ENCODE data around the gene SUPT3H.
"Not testable (repeated sequence)": the region's sequence is repeated elsewhere in the genome, so short reads cannot be mapped to it uniquely, and the experiment has no call there.

SUPT3H gene

DNA sequence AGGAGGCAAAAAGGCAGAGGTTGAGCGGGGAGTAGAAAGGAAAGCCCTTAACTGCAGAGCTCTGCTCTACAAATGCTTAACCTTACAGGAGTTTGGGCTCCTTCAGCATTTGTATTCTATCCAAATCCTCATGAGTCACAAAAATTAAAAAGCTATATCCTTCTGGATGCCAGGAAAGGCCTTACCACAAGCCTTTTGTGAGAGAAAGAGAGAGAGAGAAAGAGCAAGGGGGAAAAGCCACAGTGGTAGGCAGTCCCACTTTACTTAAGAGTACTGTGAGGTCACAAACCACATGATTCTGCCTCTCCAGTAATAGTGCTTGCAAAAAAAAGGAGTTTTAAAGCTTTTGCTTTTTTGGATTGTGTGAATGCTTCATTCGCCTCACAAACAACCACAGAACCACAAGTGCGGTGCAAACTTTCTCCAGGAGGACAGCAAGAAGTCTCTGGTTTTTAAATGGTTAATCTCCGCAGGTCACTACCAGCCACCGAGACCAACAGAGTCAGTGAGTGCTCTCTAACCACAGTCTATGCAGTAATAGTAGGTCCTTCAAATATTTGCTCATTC is 49.7 kb downstream of the SUPT3H start, which contains the start of gene RUNX2:
RUNX2 (plus strand) TSS at position 375 of the 567 bp plus-strand sequence. CDS start 397 bp downstream, outside the sequence.
- in situ Hi-C loops (cut with MboI; ENCODE audit: low sequenced_read_pairs): no loop called here

DNA sequence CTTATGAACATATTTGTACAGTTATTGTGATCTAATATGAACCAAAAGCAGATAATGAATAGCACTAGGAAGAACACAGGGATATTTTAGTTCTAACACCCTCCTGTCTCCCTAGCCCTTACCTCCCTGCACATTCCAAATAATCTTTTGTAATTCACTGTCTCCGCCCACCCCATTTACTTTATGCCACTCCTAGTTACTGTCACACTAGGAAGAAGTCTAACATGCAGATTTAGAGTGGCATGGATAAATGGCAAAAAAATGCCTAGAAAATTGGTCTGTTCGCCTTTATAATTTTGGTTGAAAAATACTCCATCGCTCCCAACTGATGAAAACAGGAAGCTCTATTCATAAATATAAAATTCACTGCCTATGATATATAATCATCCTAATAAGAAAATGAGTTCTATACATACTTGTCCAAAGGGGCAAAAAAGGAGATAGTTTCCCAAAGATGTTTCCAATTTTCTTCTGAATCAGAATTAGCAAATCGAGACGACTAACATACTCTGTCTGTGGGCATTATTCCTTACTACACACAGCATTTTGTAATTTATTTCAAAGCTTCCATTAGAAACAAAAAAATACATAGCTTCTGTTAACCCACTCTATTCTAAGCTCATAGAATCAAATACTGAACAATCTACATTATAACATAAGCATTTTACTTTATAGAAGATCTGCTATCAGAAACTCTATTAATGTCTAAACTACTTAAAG is 50.9 kb downstream of the SUPT3H start:
- in situ Hi-C loops (cut with MboI; ENCODE audit: low sequenced_read_pairs): no loop called here

DNA sequence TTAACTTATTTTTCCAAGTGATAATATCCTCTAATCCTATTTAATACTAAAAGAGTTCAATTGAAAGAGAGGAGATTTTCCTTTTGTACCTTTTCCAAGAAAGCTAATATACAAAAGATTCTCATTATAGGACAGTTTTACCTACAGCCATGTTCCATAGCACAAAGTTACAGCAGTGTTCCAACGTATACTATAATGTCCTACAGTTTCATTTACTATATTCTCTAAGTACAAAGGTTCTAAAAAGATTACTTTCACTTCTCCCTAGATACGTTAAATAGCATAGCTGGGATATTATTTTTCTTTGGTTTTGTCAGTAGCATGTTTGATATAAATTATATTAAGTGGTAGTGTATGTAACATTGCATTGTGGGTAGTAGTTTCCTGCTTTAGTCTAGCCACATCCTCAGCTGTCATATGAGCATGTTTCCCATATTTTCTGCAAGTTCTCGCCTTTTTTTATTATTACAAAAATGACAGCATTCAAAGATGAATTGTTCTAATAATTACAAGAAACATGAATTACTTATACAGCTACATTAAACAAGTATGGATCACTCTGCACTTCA is 54.0 kb downstream of the SUPT3H start:
- in situ Hi-C loops (cut with MboI; ENCODE audit: low sequenced_read_pairs): no loop called here

DNA sequence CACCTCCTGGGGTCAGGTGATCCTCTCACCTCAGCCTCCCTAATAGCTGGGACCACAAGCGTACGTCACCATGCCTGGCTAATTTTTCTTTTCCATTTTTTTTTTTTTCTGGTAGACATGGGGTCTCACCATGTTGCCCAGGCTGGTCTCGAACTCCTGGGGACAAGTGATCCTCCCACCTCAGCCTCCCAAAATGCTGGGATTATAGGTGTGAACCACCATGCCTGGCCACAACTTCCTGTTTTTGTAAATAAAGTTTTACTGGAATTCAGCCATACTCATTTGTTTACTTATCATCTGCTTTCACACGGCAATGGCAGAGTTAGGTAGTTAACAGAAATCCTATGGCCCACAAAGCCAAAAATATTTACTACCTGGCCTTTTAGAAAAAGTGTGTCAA is 57.4 kb downstream of the SUPT3H start:
- in situ Hi-C loops (cut with MboI; ENCODE audit: low sequenced_read_pairs): no loop called here

GRCh38 chr6:45314146-45314545 is 63.6 kb downstream of the SUPT3H start:
- in situ Hi-C loops (cut with MboI; ENCODE audit: low sequenced_read_pairs): no loop called here

DNA sequence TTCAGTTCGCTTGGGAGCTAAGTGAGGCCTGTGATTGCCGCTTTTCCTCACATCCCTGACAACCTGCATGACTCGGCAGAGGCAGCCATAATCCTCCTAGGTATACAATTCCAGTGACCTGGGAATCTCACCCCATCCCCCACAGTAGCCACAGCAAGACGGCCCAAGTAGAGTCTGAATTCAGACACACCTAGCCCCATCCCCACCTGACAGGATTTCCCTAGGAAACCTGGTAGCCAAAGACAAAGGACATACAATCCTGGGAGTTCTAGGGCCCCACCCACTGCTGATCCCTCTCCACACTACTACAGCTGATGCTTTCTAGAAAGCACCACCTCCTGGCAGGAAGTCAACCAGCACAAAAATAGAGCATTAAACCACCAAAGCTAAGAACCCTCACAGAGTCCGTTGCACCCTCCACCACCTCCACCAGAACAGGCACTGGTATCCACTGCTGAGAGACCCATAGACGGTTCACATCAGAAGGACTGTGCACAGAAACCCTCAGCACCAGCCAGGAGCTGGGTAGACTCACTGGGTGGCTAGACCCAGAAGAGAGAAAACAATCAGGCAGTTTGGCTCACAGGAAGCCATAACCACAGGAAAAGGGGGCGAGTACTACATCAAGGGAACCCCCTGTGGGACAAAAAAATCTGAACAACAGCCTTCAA is 67.5 kb downstream of the SUPT3H start:
- in situ Hi-C loops (cut with MboI; ENCODE audit: low sequenced_read_pairs): no loop called here

DNA sequence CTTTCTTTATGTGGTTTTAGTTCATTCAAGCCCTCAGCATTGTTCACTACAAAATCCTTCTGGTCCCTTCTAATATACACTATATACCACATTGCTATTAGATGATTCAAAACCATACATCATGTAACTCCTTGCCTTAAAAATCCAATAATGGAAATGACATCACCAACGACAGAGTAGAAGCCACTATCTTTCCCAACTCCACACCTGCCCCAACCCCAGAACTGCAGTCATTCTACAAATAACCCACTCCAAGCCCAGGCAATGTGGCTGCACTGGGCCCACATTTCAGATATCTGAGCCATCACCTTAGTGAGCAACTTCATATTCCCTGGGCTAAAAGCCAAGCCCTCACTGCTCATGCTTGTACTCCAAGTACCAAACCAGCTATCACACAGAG is 72.2 kb downstream of the SUPT3H start:
- in situ Hi-C loops (cut with MboI; ENCODE audit: low sequenced_read_pairs): no loop called here

- in situ Hi-C loops (cut with MboI; ENCODE audit: low sequenced_read_pairs): no loop called here
Observed at GRCh38 chr6:45302832-45303231, 74.9 kb downstream of the SUPT3H start.

GRCh38 chr6:45301348-45302142 is 76.2 kb downstream of the SUPT3H start:
- in situ Hi-C loops (cut with MboI; ENCODE audit: low sequenced_read_pairs): no loop called here

DNA sequence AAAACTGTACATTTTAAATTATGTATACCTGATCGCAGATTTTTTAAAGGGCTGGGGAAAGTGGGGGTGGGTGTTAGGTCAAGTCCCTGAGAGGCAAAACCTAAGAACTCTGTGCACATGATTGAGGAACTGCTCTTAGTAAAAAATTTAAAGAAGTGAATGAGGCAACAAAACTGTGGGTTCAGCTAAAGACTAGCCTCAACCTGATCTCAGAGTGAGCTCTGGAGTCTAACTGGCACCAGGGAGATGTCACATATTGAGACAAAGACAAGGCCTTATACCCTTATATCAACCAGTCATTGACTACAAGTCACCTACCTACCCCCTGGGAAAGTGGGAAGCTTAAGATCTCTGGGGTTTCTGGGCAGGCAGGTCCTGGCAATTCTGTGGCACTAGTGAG is 77.0 kb downstream of the SUPT3H start:
- in situ Hi-C loops (cut with MboI; ENCODE audit: low sequenced_read_pairs): no loop called here

DNA sequence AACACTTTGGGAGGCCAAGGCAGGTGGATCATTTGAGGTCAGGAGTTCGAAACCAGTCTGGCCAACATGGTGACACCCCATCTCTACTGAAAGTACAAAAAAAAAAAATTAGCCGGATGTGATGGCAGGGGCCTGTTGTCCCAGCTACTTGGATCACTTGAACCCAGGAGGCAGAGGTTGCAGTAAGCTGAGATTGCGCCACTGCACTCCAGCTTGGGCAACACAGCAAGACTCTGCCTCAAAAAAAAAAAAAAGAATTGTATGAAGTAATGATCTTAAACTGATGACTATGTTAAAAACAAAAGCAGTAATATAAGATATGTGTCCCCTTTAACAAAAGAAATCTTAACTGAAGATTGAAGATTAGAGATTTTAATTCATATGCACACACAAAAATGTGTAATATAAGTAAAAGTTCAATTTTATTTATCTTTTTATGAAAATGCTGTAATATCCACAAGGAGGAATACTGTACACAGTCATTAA is 78.6 kb downstream of the SUPT3H start:
- in situ Hi-C loops (cut with MboI; ENCODE audit: low sequenced_read_pairs): no loop called here

- in situ Hi-C loops (cut with MboI; ENCODE audit: low sequenced_read_pairs): no loop called here
Observed at GRCh38 chr6:45297320-45297719, 80.4 kb downstream of the SUPT3H start.

DNA sequence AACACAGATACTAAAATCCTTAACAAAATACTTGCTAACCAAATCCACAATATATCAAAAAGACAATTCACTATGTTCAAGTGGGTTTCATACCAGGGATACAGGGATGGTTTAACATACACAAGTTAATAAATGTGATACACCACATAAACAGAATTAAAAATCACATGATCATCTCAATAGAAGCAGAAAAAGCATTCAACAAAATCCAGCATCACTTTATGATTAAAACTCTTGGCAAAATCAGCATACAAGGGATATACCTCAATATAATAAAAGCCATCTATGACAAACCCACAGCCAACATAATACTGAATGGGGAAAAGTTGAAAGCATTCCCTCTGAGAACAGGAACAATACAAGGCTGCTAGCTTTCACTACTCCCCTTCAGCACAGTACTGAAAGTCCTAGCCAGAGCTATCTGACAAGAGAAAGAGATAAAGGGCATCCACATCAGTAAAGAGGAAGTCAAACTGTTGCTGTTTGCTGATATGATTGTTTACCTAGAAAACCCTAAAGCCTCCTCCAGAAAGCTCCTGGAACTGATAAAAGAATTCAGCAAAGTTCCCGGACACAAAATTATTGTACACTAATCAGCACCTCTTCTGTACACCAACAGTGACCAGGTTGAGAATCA is 83.6 kb downstream of the SUPT3H start:
- in situ Hi-C loops (cut with MboI; ENCODE audit: low sequenced_read_pairs): not testable (repeated sequence)

- in situ Hi-C loops (cut with MboI; ENCODE audit: low sequenced_read_pairs): no loop called here
Observed at GRCh38 chr6:45293306-45293705, 84.4 kb downstream of the SUPT3H start.

DNA sequence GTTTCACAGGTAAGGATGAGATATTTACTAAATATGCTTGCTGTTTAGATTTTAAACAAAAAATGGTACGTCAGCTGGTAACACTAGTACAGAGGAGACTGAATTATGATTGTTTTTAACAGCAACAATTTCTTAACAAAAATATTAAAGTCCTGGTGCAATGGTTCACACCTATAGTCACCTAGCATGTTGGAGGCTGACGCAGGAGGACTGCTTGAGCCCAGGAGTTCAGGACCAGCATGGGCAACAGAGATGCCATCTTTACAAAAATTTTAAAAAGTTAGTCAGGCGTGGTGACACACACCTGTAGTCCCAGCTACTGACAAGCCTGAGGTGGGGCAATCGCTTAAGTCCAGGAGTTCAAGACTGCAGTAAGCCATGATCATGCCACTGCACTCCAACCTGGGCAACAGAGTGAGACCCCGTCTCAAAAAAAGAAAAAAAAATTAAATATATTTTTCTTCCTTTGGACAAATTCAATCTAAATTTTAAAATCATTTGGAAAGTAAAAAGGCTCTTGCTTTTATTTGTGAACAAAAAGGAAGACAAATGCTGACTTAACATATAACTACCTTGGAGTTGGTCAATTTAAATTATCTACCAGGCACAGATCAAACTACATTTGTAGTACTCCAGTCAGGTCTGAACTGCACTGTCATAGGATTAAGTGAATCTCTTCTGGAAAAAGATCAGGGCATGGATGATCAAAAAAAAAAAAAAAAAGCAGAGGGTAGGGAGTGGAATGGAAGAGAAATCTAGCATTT is 87.8 kb downstream of the SUPT3H start:
- in situ Hi-C loops (cut with MboI; ENCODE audit: low sequenced_read_pairs): no loop called here

DNA sequence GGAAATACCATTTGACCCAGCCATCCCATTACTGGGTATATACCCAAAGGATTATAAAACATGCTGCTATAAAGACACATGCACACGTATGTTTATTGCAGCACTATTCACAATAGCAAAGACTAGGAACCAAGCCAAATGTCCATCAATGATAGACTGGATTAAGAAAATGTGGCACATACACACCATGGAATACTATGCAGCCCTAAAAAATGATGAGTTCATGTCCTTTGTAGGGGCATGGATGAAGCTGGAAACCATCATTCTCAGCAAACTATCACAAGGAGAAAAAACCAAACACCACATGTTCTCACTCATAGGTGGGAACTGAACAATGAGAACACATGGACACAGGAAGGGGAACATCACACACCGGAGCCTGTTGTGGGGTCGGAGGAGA is 91.0 kb downstream of the SUPT3H start:
- in situ Hi-C loops (cut with MboI; ENCODE audit: low sequenced_read_pairs): not testable (repeated sequence)

GRCh38 chr6:45278367-45278766 is 99.4 kb downstream of the SUPT3H start:
- in situ Hi-C loops (cut with MboI; ENCODE audit: low sequenced_read_pairs): no loop called here

- in situ Hi-C loops (cut with MboI; ENCODE audit: low sequenced_read_pairs): not testable (repeated sequence)
Observed at GRCh38 chr6:45277741-45278140, 100.0 kb downstream of the SUPT3H start.

DNA sequence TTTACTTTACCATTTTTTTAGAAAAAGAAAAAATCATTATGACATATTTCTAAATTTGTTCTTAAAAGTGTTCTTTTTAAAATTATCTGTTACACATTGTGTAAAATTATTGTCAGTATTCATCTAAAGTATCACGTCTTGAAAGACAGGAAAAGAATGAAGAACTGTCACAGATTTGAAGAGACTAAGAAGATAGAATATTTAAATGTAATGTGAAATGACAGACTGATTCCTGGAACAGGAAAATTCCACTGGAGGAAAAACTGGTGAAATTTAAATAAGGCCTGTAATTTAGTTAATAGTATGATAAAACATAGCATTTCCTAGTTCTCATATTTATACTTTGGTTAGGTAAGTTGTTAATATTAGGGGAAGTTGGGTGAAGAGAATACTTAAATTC is 102.4 kb downstream of the SUPT3H start:
- in situ Hi-C loops (cut with MboI; ENCODE audit: low sequenced_read_pairs): no loop called here

- in situ Hi-C loops (cut with MboI; ENCODE audit: low sequenced_read_pairs): no loop called here
Observed at GRCh38 chr6:45272626-45273025, 105.1 kb downstream of the SUPT3H start.

Measured in HL-60/S4 treated with retinoic acid at 250 ng/mL for 4 days and 3 days (cell line).